NCI-H2227 (cell line): ENCODE measurements around the gene FBLN1.
"Not testable (repeated sequence)": the region's sequence is repeated elsewhere in the genome, so short reads cannot be mapped to it uniquely, and the experiment has no call there.

Source experiments
- DNase-seq: peaks from one replicate; lab custom pipeline; 2025; ENCODE audit not compliant: unreplicated experiment; lab: John Stamatoyannopoulos, UW

The FBLN1 gene

GRCh38 chr22:45547016-45547345, 44.3 kb downstream of the FBLN1 start:
- DNase-seq, result no peak

GRCh38 chr22:45547731-45548130, 45.0 kb downstream of the FBLN1 start:
- no peak for DNase-seq

- DNase-seq, result no peak
Measured at GRCh38 chr22:45548247-45548840, 45.7 kb downstream of the FBLN1 start.

- DNase-seq, result no peak
Measured at GRCh38 chr22:45548991-45549761, 46.5 kb downstream of the FBLN1 start.

GRCh38 chr22:45549762-45550378, 47.2 kb downstream of the FBLN1 start:
- no peak for DNase-seq

GRCh38 chr22:45550416-45550815, 47.7 kb downstream of the FBLN1 start:
- DNase-seq, result no peak

- DNase-seq, result no peak
Measured at GRCh38 chr22:45550891-45551290, 48.2 kb downstream of the FBLN1 start.

- no peak for DNase-seq
Measured at GRCh38 chr22:45551310-45552016, 48.8 kb downstream of the FBLN1 start.

GRCh38 chr22:45552017-45552411, 49.3 kb downstream of the FBLN1 start:
- DNase-seq, result no peak

GRCh38 chr22:45552580-45553350, 50.1 kb downstream of the FBLN1 start:
- no peak for DNase-seq

GRCh38 chr22:45553351-45554039, 50.8 kb downstream of the FBLN1 start:
- peak; percentile 77 for DNase-seq

GRCh38 chr22:45554040-45554406, 51.3 kb downstream of the FBLN1 start:
- no peak for DNase-seq

- DNase-seq, result no peak
Measured at GRCh38 chr22:45554861-45555260, 52.2 kb downstream of the FBLN1 start.

- not testable (repeated sequence) for DNase-seq
Measured at GRCh38 chr22:45557926-45558325, 55.2 kb downstream of the FBLN1 start.

- not testable (repeated sequence) for DNase-seq
Measured at GRCh38 chr22:45560092-45560491, 57.4 kb downstream of the FBLN1 start.

- not testable (repeated sequence) for DNase-seq
Measured at GRCh38 chr22:45560761-45561160, 58.1 kb downstream of the FBLN1 start.

- DNase-seq, result no peak
Measured at GRCh38 chr22:45562102-45562501, 59.4 kb downstream of the FBLN1 start.

- no peak for DNase-seq
Measured at GRCh38 chr22:45562537-45563361, 60.1 kb downstream of the FBLN1 start.

- no peak for DNase-seq
Measured at GRCh38 chr22:45563362-45564040, 60.8 kb downstream of the FBLN1 start.
